ENCODE results near the gene PRELID3B.

GRCh38 chr20:58986286-58986967 lies 56.2 kb downstream of the PRELID3B start:
- TF ChIP-seq CTCF (conservative IDR thresholded peaks at IDR 0.05) (no peak), ZFX (IDR thresholded peaks at IDR 0.05) (no peak)

Measured in C4-2B (cell line).